NCI-H2196 treated with DMSO at 0.1 percent for 48 hours (cell line): ENCODE measurements around the gene SYCP2L.
"Not testable (repeated sequence)": the region's sequence is repeated elsewhere in the genome, so short reads cannot be mapped to it uniquely, and the experiment has no call there.

Experiments used
- DNase-seq: peaks from one replicate; lab custom pipeline; 2025; ENCODE audit not compliant: unreplicated experiment; lab: John Stamatoyannopoulos, UW

Gene SYCP2L

GRCh38 chr6:10886691-10887502 is at the start of gene SYCP2L:
TSS of gene SYCP2L (plus strand) at chr6:10887052. CDS start at chr6:10887127, 75 bp downstream.
- no peak for DNase-seq

DNA sequence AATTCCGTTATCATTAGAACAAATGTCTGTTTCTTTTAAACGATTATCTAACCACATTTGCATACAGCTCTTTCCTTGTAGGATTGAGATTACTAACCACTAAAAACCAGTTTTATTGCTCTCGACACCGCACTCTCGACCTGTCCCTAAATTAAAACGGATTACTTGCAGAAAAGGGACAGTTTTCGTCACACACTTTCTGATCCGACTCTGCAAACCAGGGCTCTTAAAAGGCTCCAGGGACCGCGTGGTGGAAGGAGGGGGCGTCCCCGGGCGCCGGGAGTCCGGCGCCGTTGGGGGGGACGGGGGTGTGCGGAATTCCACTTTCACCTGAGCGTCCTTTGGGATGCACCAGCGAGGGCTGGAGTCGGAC is 49.2 kb upstream of the SYCP2L start:
- no peak for DNase-seq

DNA sequence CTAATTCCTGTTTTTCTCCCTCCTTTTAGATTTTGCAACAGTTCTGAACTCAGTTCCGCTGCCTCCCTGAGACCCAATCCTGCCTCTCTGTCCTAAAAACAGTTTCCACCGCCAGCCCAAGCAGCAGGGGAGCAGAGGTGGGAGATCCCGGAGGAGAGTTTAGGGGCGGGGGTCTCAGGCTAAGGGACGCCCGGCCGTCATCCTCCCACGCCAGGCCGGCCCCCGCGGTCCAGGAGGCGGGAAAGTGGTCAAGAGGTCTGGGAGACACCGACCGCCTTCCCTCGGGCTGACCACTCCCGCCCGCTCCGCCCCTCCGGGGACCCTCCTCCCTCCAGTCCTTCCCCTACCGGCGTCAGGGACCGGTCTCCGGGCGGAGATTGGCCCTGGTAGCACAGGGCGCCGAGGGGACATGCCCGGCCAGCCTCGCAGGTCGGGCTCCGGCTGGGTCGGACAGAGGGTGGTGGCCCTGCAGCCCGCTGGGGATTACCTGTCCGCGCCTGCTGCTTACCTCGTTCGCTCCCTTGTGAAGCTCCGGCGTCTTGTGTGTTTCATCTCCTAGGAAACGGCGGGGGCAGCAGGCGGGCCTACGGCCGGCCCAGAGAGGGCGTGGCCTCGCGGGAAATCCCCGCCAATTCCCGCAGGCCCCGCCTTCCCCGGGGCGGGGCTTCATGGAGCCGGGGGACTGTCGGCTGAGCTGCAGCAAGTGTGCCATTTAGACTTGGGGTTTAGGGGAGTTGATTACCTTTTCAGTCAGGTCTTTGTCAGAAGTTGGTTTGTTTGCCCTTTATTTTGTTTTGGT is 48.7 kb upstream of the SYCP2L start, which contains the start of gene MAK:
MAK (minus strand) TSS at position 545 of the 799 bp plus-strand sequence. CDS start 7,891 bp downstream, outside the sequence.
- DNase-seq: peak; percentile 92

- no peak for DNase-seq
Observed at GRCh38 chr6:10838794-10839333, 48.0 kb upstream of the SYCP2L start.

DNA sequence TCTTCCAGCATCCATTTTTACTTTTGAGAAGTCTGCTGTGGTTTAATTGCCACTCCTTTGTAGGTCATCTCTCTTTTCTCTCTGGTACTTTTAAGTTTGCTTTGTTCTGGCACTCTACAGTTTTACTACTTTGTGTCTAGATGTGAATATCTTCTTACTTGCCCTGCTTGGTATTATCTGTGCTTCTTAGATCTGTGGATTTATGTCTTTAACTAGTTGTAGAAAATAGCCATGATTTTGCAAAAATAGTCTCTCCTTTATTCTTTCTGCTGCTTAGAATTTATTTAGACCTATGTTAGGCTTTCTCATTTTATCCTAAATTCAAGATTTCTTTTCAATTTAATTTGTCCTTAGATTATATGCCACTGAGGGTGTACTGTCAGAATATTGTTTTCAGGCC is 43.3 kb upstream of the SYCP2L start:
- no peak for DNase-seq

- DNase-seq: no peak
Observed at GRCh38 chr6:10847684-10848083, 39.2 kb upstream of the SYCP2L start.

- DNase-seq: no peak
Observed at GRCh38 chr6:10849901-10850300, 37.0 kb upstream of the SYCP2L start.

- no peak for DNase-seq
Observed at GRCh38 chr6:10850728-10851127, 36.1 kb upstream of the SYCP2L start.

DNA sequence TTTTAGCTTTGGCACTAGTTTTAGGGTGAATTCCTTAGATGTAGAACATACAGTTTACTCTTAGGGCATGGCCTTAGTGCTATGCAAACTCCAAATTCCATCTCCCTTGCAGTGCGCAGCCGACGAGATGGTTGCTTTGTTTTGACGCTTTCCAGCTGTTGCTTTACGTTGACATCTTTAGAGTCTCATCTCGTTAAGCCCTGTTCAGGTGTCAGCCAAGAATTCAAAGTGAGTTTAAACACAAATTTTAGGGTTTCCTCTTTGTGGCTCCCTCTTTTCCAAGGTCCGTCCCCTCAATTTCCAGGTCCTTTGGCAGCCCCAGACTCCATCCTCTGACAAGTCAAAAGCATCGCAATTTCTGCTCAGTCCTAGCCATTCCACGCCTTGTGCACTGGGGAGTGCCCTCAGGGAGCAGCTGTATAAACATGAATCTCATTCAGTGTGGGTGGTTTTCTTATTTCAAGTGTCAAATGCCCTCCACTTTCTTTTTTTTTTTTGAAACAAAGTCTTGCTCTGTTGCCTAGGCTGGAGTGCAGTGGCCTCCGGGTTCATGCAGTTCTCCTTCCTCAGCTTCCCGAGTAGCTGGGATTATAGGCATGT is 34.4 kb upstream of the SYCP2L start:
- no peak for DNase-seq

- DNase-seq: not testable (repeated sequence)
Observed at GRCh38 chr6:10853849-10854300, 33.0 kb upstream of the SYCP2L start.

DNA sequence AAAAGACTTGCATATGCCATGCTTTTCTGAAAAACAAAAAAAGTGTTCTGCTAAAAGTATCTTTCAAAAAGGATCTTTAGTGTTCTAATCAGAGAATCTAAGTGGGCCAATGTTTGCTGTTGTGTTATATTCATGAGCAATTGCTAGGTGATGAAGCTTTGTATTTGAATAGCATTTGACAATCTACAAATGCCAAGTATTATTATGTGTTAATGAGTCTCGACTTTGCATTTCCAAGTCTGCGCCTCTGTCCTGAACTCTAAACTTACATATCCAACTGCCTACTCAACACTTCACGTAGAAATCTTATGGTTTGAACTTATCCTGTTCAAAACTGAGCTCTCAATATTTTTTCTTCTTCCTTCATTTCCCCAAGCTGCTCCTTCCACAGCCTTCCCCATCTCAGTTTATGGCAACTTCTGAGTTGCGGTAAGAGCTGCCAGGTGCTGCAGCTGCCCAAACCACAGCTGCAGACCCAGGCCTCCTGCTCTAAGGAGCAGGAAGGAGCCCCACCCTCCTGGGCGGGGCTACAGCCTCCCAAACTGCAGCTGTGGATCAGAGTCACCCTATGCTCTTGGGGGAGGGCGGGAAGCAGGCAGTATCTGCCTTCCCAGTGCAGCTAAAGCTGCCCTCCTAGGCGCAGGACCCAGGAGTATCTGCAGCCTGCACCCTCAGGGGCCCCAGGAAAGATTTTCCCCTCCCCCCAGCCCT is 31.8 kb upstream of the SYCP2L start:
- DNase-seq: no peak

DNA sequence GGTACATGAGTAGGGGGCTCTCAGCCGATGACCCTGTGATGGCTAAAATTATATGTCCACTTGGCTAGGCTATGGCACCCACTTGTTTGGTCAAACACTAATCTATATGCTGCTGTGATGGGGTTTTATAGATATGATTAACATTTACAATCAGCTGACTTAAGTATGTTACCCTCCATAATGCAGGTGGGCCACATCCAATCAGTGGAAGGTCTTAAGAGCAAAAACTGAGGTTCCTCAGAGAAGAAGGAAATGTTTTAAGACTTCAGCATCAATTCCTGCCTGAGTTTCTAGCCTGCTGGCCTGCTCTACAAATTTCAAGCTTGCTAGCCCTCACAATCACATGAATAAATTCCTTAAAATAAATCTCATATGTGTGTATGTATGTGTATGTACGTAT is 29.6 kb upstream of the SYCP2L start:
- DNase-seq: no peak

DNA sequence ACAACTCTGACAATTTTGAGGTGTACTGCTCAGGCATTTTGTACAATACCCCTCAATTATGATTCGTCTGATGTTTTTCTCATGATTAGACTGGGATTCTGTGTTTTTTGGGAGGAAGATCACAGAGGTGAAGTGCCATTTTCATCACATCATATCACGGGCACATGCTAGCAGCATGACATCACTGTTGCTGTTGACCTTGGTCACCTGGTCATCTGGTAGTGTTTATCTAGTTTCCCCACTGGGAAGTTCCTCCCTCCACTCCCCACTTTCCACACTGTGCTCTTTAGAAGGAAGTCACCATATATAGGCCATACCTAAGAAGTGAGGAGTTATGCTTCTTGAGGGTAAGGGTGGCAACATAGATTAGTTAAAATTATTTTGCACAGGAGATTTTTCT is 25.8 kb upstream of the SYCP2L start:
- no peak for DNase-seq

GRCh38 chr6:10862361-10862760 is 24.5 kb upstream of the SYCP2L start:
- no peak for DNase-seq

DNA sequence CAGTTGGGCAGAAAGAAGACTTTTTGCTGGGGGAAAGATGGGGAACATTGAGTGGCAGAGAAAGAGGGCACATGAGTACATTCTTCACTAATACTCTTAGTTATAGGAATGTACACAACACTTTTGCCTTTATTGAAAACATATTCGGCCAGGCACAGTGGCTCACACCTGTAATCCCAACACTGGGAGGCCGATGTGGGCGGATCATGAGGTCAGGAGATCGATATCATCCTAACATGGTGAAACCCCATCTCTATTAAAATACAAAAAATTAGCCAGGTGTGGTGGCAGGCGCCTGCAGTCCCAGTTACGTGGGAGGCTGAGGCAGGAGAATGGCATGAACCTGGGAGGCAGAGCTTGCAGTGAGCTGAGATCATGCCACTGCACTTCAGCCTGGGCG is 23.8 kb upstream of the SYCP2L start:
- DNase-seq: not testable (repeated sequence)

DNA sequence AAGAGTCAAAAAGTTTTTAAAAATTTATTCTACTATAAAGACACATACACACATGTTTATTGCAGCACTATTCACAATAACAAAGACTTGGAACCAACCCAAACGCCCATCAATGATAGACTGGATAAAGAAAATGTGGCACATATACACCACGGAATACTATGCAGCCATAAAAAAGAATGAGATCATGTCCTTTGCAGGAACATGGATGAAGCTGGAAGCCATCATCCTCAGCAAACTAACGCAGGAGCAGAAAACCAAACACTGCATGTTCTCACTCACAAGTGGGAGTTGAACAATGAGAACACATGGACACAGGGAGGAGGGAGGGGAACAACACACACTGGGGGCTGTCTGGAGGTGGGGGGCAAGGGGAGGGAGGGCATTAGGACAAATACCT is 20.1 kb upstream of the SYCP2L start:
- DNase-seq: not testable (repeated sequence)

GRCh38 chr6:10867952-10868351 is 18.9 kb upstream of the SYCP2L start:
- no peak for DNase-seq

- no peak for DNase-seq
Observed at GRCh38 chr6:10873374-10873773, 13.5 kb upstream of the SYCP2L start.

- DNase-seq: no peak
Observed at GRCh38 chr6:10874207-10874606, 12.6 kb upstream of the SYCP2L start.

GRCh38 chr6:10875026-10875425 is 11.8 kb upstream of the SYCP2L start:
- DNase-seq: no peak

DNA sequence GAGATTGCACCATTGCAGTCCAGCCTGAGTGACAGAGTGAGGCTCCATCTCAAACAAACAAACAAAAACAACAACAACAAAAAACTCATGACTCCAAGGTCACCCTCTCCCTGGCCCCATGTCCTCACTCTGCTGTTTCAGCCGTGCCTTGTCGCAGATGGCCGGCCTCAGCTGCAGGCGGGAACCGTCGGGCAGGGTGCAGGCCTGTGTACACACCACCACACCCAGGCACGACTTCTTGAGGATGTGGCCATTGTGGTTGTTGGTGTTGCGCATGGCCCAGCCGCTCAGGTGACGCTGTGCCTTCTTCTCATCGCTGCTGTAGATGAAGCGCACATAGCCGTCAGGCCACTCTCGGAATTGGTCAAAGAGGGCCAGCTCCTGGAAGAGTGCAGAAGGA is 9.8 kb upstream of the SYCP2L start:
- no peak for DNase-seq
